H1 (cell line): Measurements from ENCODE around the gene TMCC3. TPM values are rescaled to one million over a fixed set of nuclear protein-coding genes. Genes with fewer than 3 reads are reported as not detected.

Experiments
- KDM4A ChIP-seq: IDR thresholded peaks from one replicate; pipeline ENCODE4 v1.7.1; 2012; ENCODE audit warnings: low read depth, mild to moderate bottlenecking, moderate library complexity, low read length, inconsistent platforms; ENCODE audit not compliant: severe bottlenecking
- NANOG ChIP-seq: IDR thresholded peaks from 2 replicates; pipeline ENCODE4 v1.6.1; 2011; ENCODE audit warnings: low read length, low read depth, mild to moderate bottlenecking, inconsistent platforms; ENCODE audit not compliant: insufficient read depth, poor library complexity, severe bottlenecking
- TEAD4 ChIP-seq: IDR thresholded peaks from 2 replicates; pipeline ENCODE4 v1.6.1; 2012; ENCODE audit warnings: low read depth, low read length, inconsistent platforms, mixed read lengths
- polyA plus RNA-seq, 7 experiments: library from polyadenylated mRNA; depleted of rRNA in 3 of 7; stranded (reverse) in 5 of 7; unstranded in 2 of 7; fragments of >200 nt in 5 of 7; fragments of 200-250 nt in 2 of 7; gene quantifications; 1 replicate in 5 of 7; 2 replicates in 1 of 7; 4 replicates in 1 of 7; pipeline versions ENCODE4 v1.2.1 to v1.2.3, GENCODE V29; 2011 to 2013; ENCODE audit warnings: missing spikeins in 2 of 7, mixed read lengths in 2 of 7
- total RNA-seq: library from RNA; stranded (reverse); fragmentation: NEBNext Ultra II Directional; extraction: Animal tissue kit (Norgen Biotek cat#: 25700); gene quantifications from 2 replicates; pipeline ENCODE4 v1.2.1, GENCODE V29; 2021
- TF ChIP-seq, protein P1 (sequence below), 3 experiments: IDR thresholded peaks; 1 replicate in 2 of 3; 2 replicates in 1 of 3; pipeline versions ENCODE4 v1.5.1 to v1.6.1; 2011; ENCODE audit warnings: low read length in 3 of 3, mild to moderate bottlenecking in 3 of 3, inconsistent platforms in 2 of 3, low read depth in 1 of 3, moderate library complexity in 1 of 3; ENCODE audit not compliant: insufficient read depth in 1 of 3; ENCODE audit errors: control extremely low read depth in 1 of 3

Gene TMCC3
- total and polyA plus RNA-seq, 2 of the 8 experiments (the other 6 are each of a cell fraction or from before 2014, with no cell fraction given), result 1.7 to 4.1 TPM

DNA sequence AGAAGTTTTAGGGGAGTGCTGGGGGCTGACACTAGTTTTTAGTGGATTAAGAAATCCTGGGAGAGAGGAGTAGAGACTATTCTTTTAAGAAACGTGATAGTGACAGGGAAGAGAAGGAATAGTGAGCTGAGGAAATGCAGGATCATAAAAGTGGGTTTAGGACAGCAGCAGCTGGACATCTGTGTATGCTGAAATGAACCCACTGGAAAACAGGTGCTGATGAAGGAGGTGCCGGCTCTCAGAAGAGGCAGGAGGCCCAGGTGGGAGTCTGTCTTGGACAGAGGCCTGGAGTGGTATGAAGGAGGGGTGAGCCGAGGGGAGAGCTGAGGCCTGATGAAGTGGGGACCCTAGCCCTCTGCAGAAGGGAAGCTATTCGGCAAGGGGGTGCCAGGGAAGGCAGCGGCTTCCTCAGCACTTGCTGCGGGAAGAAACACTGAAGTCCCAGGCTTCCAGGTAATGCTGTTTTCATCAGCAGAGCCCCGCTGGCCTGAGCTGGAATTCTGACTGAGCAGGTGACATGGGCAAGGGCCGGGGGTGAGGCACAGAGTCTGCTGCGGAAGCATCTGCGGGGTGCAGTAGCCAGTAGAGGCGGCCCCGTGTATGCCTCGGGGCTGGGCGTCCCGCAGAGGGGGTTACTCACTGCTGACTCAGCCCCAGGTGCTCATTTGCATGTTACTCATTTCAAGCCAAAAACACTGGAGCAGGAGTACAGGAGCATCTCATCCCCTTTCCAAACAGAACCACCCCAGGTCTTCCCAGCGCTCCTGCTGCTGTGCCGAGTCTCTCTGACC is 89.7 kb downstream of the TMCC3 start (continued):
- 0 out of 2 replicates have a peak, but pooled peaks have one; percentile 33 for TF ChIP-seq TEAD4
- TF ChIP-seq, protein P1, sequence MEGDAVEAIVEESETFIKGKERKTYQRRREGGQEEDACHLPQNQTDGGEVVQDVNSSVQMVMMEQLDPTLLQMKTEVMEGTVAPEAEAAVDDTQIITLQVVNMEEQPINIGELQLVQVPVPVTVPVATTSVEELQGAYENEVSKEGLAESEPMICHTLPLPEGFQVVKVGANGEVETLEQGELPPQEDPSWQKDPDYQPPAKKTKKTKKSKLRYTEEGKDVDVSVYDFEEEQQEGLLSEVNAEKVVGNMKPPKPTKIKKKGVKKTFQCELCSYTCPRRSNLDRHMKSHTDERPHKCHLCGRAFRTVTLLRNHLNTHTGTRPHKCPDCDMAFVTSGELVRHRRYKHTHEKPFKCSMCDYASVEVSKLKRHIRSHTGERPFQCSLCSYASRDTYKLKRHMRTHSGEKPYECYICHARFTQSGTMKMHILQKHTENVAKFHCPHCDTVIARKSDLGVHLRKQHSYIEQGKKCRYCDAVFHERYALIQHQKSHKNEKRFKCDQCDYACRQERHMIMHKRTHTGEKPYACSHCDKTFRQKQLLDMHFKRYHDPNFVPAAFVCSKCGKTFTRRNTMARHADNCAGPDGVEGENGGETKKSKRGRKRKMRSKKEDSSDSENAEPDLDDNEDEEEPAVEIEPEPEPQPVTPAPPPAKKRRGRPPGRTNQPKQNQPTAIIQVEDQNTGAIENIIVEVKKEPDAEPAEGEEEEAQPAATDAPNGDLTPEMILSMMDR (IDR thresholded peaks at IDR 0.05; ENCODE audit: control extremely low read depth in 1 of 3, insufficient read depth in 1 of 3, low read depth in 1 of 3, low read length in 3 of 3), result no peak
- TF ChIP-seq KDM4A, result no peak
- TF ChIP-seq NANOG, result no peak
